NCI-H1436 (cell line): ENCODE results near the gene MYMX.

Source experiments
- DNase-seq: peaks from one replicate; lab custom pipeline; 2025; lab: John Stamatoyannopoulos, UW

The MYMX gene

GRCh38 chr6:44232676-44233566, 16.2 kb downstream of the MYMX start:
- DNase-seq, result no peak

DNA sequence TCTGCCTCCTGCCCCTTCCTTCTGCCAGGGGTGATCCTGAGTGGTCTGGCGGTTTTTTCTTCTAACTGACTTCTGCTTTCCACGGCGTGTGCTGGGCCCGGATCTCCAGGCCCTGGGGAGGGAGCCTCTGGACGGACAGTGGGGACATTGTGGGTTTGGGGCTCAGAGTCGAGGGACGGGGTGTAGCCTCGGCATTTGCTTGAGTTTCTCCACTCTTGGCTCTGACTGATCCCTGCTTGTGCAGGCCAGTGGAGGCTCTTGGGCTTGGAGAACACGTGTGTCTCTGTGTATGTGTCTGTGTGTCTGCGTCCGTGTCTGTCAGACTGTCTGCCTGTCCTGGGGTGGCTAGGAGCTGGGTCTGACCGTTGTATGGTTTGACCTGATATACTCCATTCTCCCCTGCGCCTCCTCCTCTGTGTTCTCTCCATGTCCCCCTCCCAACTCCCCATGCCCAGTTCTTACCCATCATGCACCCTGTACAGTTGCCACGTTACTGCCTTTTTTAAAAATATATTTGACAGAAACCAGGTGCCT, 16.9 kb downstream of the MYMX start:
- no peak for DNase-seq

DNA sequence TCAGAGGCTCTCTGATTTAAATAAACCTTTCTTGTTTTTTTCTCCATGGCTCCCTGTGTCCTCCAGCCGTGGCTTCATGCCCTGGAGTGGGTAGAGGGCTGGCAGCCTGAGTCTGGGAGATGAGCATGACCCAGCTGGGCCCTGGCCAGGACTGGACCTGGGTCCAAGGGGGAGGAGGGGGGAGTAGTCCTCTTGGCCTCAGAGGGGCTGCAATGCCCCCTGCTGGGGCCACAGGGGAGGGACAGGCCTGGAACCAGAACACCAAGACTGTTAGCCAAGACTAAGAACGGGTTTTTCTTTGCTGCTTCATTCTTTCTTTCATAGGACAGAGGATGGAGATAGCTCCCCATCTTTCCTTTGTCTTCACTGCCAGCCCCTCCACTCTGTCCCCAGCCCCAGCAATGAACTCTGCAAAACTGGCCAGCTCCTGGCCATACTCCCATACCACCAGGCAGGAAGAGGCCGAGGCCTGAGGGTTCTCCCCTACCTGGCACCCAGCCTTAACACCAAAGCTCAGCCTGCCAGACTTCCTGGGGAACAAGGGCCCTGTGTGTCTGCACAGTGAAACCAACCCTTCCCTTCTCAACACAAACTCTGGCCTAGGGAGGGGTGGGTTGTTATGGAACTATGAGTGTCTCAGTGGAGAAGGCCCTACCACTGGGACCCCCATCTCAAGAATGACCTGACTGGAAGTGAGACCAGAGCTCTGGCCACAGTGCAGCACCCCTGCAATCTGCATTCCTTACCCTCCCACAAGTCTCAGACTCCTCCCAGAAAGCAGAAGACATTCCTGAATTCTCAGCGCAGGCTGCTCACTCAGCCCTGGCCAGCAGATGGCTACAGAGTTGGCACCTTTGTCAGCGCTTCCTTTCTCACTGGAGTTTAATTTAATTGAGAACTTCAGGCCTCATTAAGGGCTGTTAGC, 17.6 kb downstream of the MYMX start:
- no peak for DNase-seq

GRCh38 chr6:44235269-44235668, 18.5 kb downstream of the MYMX start:
- no peak for DNase-seq

GRCh38 chr6:44235891-44236516, 19.3 kb downstream of the MYMX start:
- no peak for DNase-seq

DNA sequence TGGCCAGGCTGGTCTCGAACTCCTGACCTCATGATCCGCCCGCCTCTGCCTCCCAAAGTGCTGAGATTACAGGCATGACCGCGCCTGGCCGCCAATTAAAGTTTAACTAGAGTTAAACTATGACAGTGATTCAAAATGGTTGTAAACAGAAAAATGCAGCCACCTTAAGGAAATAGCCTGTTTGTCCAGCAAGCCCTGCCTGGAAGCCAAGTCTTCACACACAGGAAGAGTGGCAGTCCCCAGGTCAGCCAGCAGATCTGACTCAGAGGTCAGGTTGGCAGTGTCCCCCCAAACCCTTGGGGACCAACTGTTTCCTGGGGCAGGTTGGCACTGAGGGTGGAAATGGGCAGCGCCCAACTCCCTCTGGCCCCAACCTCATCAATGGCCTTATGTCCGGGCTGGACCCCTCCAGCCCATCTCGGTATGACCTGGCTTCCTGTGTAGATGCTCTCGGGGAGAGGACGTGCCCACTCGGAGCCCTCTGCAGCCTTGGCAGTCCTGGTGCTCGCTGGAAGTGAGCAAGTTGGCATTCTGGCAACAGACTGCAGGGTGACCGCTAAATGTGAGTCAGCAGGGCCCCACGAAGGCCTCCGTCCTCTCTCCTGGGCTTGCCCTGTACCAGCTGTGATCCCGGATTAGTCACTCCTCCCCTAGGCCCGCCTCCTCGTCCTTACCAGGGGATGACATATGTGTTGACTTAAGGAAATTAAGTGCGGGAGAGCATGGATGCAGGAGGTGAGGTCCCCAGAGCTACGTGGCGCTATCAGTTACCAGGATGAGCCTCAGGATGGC, 20.5 kb downstream of the MYMX start:
- DNase-seq, result peak; percentile 80

- peak; percentile 69 for DNase-seq
Measured at GRCh38 chr6:44237813-44238433, 21.2 kb downstream of the MYMX start.

DNA sequence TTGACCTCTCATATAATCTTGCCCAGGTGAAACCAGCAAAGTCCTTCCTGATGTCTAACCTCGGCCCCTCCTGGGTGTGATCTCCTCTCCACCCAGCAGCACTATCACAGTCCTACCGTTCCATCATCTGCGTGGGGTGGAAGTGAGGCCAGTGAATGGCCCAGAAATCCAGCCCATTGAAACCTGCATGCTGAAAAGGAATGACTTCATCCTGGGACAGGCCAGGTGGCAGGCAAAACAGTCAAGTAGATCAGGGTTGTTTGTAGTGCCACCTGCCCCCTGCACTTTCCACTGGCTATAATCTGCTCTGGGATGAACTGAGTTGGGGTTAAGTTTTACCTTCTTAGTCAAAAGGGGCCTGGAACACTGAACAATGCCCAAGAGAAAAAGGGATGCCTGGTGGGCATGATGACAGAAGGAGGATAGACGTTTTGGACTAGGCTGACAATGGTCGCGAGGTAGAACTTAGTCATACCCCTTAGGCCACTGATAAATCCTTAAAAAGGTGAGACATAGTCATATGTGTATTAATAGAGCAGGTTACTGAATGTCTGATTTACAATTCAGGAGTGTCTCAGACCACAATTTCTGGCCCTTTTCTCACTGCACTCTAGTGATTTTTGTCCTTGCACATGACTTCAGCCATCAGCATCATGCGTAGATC, 22.1 kb downstream of the MYMX start:
- no peak for DNase-seq

DNA sequence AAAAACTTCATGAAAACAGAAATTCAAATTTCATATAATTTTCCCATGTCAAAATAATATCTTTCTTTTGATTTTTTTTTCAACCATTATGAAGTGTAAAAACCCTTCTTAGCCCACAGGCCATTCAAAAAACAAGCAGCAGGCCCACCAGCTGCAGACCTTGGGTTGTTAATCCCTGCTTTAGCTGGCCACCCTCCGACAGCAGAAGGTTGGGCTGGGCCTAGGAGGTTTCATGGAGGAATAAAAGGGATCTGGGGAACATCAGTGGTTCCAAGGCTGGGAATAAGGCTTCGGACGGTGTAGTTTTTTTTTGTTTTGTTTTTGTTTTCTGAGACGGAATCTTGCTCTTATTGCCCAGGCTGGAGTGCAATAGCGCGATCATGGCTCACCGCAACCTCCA, 26.6 kb downstream of the MYMX start:
- no peak for DNase-seq

GRCh38 chr6:44245391-44245911, 28.7 kb downstream of the MYMX start:
- DNase-seq, result no peak

- DNase-seq, result peak; percentile 71
Measured at GRCh38 chr6:44245912-44246662, 29.4 kb downstream of the MYMX start.

DNA sequence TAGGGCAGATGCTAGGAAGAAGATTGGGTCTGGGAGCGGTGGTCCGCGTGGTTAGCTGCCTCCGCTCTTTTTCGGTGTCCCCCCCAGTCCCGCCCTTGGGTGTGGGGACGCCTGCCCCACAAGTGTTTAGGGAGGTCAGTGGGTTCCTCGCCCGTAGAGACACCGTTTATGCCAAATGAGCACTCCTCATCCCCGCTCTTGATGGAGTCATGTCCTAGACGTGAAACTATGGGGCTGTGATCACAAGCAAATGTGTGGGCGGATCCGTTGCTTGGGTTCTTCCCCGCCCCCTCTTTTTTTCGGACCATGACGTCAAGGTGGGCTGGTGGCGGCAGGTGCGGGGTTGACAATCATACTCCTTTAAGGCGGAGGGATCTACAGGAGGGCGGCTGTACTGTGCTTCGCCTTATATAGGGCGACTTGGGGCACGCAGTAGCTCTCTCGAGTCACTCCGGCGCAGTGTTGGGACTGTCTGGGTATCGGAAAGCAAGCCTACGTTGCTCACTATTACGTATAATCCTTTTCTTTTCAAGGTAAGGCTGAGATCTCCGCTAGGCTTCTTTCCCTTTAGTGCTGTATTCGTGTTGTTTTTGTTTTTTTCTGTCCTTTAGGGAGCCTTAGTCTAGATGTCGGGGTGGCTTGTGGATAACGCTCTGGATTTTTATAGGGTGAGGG, 30.1 kb downstream of the MYMX start, which contains the start of gene HSP90AB1:
HSP90AB1 (plus strand) TSS at position 439 of the 675 bp plus-strand sequence. CDS start 1,529 bp downstream, outside the sequence.
- DNase-seq, result peak; percentile 98

- peak; percentile 47 for DNase-seq
Measured at GRCh38 chr6:44247338-44248302, 30.9 kb downstream of the MYMX start.

DNA sequence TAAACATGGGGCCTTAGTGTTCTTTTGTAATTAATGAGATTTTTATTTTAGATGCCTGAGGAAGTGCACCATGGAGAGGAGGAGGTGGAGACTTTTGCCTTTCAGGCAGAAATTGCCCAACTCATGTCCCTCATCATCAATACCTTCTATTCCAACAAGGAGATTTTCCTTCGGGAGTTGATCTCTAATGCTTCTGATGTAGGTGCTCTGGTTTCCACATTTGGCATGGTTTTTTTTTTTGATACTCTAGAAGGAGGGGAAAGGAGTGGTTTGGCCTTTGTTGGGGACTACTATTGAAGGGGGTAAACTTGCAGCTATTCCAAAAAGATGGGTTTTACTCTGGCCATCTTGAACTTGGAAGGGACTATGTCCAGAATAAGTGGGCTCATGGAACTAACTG, 31.9 kb downstream of the MYMX start:
- DNase-seq, result no peak

DNA sequence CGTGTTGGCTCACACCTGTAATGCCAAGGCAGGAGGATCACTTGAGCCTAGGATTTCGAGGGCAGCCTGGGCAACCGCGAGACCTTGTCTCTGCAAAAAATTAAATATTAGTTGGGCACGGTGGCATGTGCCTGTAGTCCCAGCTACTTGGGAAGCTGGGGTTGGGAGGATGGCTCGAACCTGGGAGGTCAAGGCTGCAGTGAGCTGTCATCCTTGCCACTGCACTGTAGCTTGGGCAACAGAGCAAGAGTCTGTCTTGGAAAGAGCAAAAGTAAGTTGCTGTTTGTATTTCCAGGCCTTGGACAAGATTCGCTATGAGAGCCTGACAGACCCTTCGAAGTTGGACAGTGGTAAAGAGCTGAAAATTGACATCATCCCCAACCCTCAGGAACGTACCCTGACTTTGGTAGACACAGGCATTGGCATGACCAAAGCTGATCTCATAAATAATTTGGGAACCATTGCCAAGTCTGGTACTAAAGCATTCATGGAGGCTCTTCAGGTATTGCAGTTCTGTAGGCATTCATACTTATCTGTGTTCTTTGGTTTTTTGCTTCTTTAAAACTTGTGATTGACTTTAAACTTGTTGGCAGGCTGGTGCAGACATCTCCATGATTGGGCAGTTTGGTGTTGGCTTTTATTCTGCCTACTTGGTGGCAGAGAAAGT, 32.5 kb downstream of the MYMX start:
- no peak for DNase-seq

DNA sequence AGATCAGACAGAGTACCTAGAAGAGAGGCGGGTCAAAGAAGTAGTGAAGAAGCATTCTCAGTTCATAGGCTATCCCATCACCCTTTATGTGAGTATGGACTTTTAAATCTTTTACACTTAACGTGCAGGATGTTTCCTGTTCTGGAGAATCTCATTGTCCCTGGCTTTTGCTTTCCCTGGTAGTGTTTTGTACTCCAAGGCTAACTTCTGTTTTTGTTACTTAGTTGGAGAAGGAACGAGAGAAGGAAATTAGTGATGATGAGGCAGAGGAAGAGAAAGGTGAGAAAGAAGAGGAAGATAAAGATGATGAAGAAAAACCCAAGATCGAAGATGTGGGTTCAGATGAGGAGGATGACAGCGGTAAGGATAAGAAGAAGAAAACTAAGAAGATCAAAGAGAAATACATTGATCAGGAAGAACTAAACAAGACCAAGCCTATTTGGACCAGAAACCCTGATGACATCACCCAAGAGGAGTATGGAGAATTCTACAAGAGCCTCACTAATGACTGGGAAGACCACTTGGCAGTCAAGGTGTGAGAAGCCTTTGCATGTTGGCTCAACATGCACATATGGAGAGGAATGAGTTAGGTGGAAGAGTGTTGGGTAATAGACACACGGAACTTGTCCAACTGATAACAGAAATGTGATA, 33.5 kb downstream of the MYMX start:
- no peak for DNase-seq
